A204.1 (cell line): ENCODE data around the gene LHCGR.
"Not testable (repeated sequence)": the region's sequence is repeated elsewhere in the genome, so short reads cannot be mapped to it uniquely, and the experiment has no call there.

Source experiments
- FAIRE-seq: peaks from 2 replicates; lab custom pipeline; 2012; peaks lifted over from hg19 to GRCh38; lab: Jason Lieb, UNC

Gene LHCGR

GRCh38 chr2:48709096-48710034 is 46.2 kb downstream of the LHCGR start:
- FAIRE-seq, result no peak

- FAIRE-seq, result no peak
Observed at GRCh38 chr2:48707466-48707865, 48.1 kb downstream of the LHCGR start.

GRCh38 chr2:48703621-48704020 is 51.9 kb downstream of the LHCGR start:
- not testable (repeated sequence) for FAIRE-seq

GRCh38 chr2:48699348-48699930 is 56.1 kb downstream of the LHCGR start:
- FAIRE-seq, result no peak

- FAIRE-seq, result no peak
Observed at GRCh38 chr2:48696881-48697280, 58.6 kb downstream of the LHCGR start.

- FAIRE-seq, result no peak
Observed at GRCh38 chr2:48695991-48696390, 59.5 kb downstream of the LHCGR start.

GRCh38 chr2:48694149-48694548 is 61.4 kb downstream of the LHCGR start:
- no peak for FAIRE-seq

GRCh38 chr2:48693645-48694044 is 61.9 kb downstream of the LHCGR start:
- no peak for FAIRE-seq

GRCh38 chr2:48693066-48693465 is 62.5 kb downstream of the LHCGR start:
- FAIRE-seq, result no peak

- FAIRE-seq, result no peak
Observed at GRCh38 chr2:48691935-48692691, 63.4 kb downstream of the LHCGR start.

GRCh38 chr2:48685126-48685525 is 70.4 kb downstream of the LHCGR start:
- no peak for FAIRE-seq

GRCh38 chr2:48677450-48677849 is 78.1 kb downstream of the LHCGR start:
- FAIRE-seq, result no peak

- FAIRE-seq, result no peak
Observed at GRCh38 chr2:48674933-48675332, 80.6 kb downstream of the LHCGR start.

- FAIRE-seq, result no peak
Observed at GRCh38 chr2:48673581-48673980, 81.9 kb downstream of the LHCGR start.

GRCh38 chr2:48668992-48669391 is 86.5 kb downstream of the LHCGR start:
- FAIRE-seq, result no peak

GRCh38 chr2:48651158-48651790 is 104.2 kb downstream of the LHCGR start:
- FAIRE-seq, result no peak

- FAIRE-seq, result no peak
Observed at GRCh38 chr2:48638261-48638660, 117.3 kb downstream of the LHCGR start.
